ENCODE measurements around the gene NPY. TPM values are rescaled to one million over a fixed set of nuclear protein-coding genes. Genes with fewer than 3 reads are reported as not detected.

NPY gene
- total and polyA plus RNA-seq, 10 of the 15 experiments (the other 5 are each of a cell fraction or from before 2014, with no cell fraction given) = not detected

DNA sequence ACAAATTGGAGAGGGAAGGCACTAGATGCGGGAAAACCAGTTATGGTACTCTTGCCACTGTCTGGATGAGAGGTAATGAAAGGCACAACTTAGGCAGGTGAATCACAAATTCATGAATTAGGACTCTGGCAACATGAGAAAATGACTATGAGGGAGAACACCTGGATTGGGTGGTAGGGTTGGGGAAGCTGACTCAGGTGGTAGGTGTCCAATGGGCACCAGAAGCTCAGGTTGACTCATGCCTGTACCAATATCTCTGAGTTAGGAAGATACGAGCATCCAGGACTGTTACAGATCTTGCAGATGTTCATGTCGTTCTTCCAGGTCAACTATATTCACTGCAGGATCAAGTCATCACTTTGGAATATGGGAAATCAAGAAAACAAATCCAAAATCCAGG lies 56.7 kb downstream of the NPY start:
- no peaks in the 10 kb centered on the region for H3K79me2 ChIP-seq (ENCODE audit: control insufficient read depth, insufficient read depth, low read length)
- in situ Hi-C loops (cut with MboI) (no loop called here), intact Hi-C loops (cut with micrococcal nuclease; ENCODE audit: unreplicated experiment) (no loop called here)
- ChIA-PET RAD21 (ENCODE audit: unreplicated experiment) (no interaction called here), SMC1A (ENCODE audit: uncharacterized antibody, unreplicated experiment) (interaction anchor here (1.0 to 1.7 kb wide), 2 partner anchors 12 to 41 kb away, joined by 3 to 4 read pairs; no protein-coding TSS in a partner anchor), POLR2A (interaction anchor here (1.0 kb wide), 1 partner anchor 12 kb away, joined by 3 read pairs; no protein-coding TSS in a partner anchor), CTCF (no interaction called here)
- no peak overlapping the region for H3K4me3 ChIP-seq
- TF ChIP-seq SREBF2 (IDR thresholded peaks at IDR 0.05; ENCODE audit: low read length) = no peak
- no peak for TF ChIP-seq JUNB (IDR thresholded peaks at IDR 0.05)
- TF ChIP-seq, protein P1, sequence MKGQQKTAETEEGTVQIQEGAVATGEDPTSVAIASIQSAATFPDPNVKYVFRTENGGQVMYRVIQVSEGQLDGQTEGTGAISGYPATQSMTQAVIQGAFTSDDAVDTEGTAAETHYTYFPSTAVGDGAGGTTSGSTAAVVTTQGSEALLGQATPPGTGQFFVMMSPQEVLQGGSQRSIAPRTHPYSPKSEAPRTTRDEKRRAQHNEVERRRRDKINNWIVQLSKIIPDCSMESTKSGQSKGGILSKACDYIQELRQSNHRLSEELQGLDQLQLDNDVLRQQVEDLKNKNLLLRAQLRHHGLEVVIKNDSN (IDR thresholded peaks at IDR 0.05; ENCODE audit: borderline replicate concordance, extremely low read length, insufficient read depth, low read depth, low read length) = no peak
- TF ChIP-seq HDAC6 (IDR thresholded peaks at IDR 0.05; ENCODE audit: unreplicated experiment) = no peak
- no peak for TF ChIP-seq NFYB (IDR thresholded peaks at IDR 0.05; ENCODE audit: insufficient read depth, low read depth, low read length)
- no peak for TF ChIP-seq STAT1 (conservative IDR thresholded peaks at IDR 0.05)
- no peak for ATAC-seq
- FAIRE-seq = no peak
- no peaks in the 10 kb centered on the region for H3K9me3 ChIP-seq (replicated peaks; ENCODE audit: control insufficient read depth, insufficient read depth, low read length)
- H3K27me3 ChIP-seq (replicated peaks in 1 of 2; ENCODE audit: control insufficient read depth in 2 of 2, insufficient read depth in 2 of 2, low read length in 1 of 2) = no peaks in the 10 kb centered on the region
- H2AFZ ChIP-seq (ENCODE audit: control insufficient read depth, low read depth, low read length) = no peak overlapping the region
- H3K36me3 ChIP-seq (ENCODE audit: control insufficient read depth in 2 of 2, insufficient read depth in 2 of 2, low read length in 1 of 2) = no peaks in the 10 kb centered on the region
- no peak overlapping the region for H3K27ac ChIP-seq (ENCODE audit: control insufficient read depth, insufficient read depth)
- DNase-seq (ENCODE audit: low read depth, low spot score) = no peak
- no TSS peak for BruUV-seq (replicated peaks)
- no peaks in the 10 kb centered on the region for H4K20me1 ChIP-seq (ENCODE audit: control insufficient read depth, insufficient read depth)
- no peaks in the 10 kb centered on the region for H3K4me1 ChIP-seq (ENCODE audit: control insufficient read depth, insufficient read depth, low read length)
- no peak overlapping the region for H3K4me2 ChIP-seq (ENCODE audit: control insufficient read depth, insufficient read depth)
- H3K9ac ChIP-seq (ENCODE audit: control insufficient read depth, insufficient read depth, low read length) = no peak overlapping the region
- WGBS (ENCODE audit: insufficient coverage, insufficient replicate concordance, low lambda C conversion rate, missing lambda C conversion rate) = 46% methylated on average over 3 of the region's 3 CpGs

Data from GM12878 (cell line).